ENCODE results near the gene ANGEL2.

DNA sequence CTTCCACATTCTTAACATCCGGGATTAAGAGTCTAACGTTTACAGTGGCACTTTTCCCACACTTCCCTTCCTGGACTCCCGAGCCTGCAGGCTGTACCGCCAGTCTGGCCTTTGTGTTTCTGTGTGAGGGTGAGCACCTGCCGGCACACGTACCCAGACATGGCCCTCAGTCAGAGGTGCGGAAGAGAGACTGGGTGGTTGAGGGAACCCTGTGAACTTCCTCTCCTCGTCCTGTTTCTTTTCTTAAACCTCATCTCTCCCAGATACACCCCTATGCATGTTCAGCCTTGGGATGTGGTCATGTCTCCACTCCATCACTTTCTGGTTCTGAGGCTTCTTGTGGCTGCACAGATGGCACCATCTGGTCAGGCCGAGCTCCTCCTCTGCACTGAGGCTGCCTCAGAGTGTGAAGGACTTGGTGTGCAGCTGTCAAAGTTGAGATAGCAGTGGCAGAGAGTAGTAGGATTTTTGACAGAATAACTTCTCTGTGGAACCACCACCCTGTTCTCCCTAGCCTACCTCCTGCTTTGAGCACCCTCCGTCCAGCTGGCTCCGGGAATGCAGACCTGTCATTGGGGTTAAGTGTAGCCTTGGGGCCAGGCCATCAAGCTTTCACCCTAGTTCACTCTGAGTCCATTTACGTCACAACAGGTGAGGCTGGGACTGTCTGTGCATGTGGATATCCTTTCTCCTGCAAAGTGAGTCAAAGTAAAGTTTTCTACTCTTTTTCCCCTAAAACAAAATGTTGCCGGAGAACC lies 33.9 kb downstream of the ANGEL2 start:
- TF ChIP-seq, protein P1, sequence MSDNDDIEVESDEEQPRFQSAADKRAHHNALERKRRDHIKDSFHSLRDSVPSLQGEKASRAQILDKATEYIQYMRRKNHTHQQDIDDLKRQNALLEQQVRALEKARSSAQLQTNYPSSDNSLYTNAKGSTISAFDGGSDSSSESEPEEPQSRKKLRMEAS (IDR thresholded peaks at IDR 0.05) = no peak
- TF ChIP-seq SP1 (IDR thresholded peaks at IDR 0.05) (no peak), SP1 (CRISPR knock-in tag; IDR thresholded peaks at IDR 0.05) (no peak), NFIC (IDR thresholded peaks at IDR 0.05; ENCODE audit: low read length) (no peak), CREM (IDR thresholded peaks at IDR 0.05) (no peak), CREM (CRISPR knock-in tag; IDR thresholded peaks at IDR 0.05) (no peak)

All from HepG2 (cell line).